HepG2 (cell line): ENCODE results near the gene TTC39C.

Experiments
- EP300 ChIP-seq, 3 experiments: sonication (generic) in 1 of 3; formaldehyde crosslinking in 1 of 3; IDR thresholded peaks; 2 replicates each; pipeline versions ENCODE4 v1.5.1 to v1.6.1; 2011 to 2020; ENCODE audit warnings: low read depth in 2 of 3, low read length in 2 of 3, borderline replicate concordance in 1 of 3, improper control_type of control experiment in 1 of 3, mild to moderate bottlenecking in 1 of 3, missing genetic modification reagents in 1 of 3, moderate library complexity in 1 of 3
- FIP1L1 ChIP-seq: fragments of 200-400 bp; formaldehyde crosslinking; IDR thresholded peaks from 2 replicates; pipeline ENCODE4 v1.6.1; 2018; ENCODE audit warnings: low read depth, mild to moderate bottlenecking, low read length, moderate library complexity, borderline replicate concordance; ENCODE audit not compliant: insufficient read depth
- FOXA1 ChIP-seq, 2 experiments: fragments of 450-650 bp in 1 of 2; sonication (generic) in 1 of 2; formaldehyde crosslinking in 1 of 2; IDR thresholded peaks; 2 replicates each; pipeline versions ENCODE4 v1.4.0 to v1.6.1; 2016 to 2020; ENCODE audit warnings: missing genetic modification reagents in 1 of 2
- GABPB1 ChIP-seq: IDR thresholded peaks from 2 replicates; pipeline ENCODE4 v1.6.1; 2016; ENCODE audit warnings: mild to moderate bottlenecking, missing genetic modification reagents, moderate library complexity, missing compliant biosample characterization
- HMGXB4 ChIP-seq, 2 experiments: sonication (generic) in 1 of 2; formaldehyde crosslinking in 1 of 2; IDR thresholded peaks; 2 replicates each; pipeline versions ENCODE4 v1.4.0 to v1.6.1; 2018 to 2020; ENCODE audit warnings: missing genetic modification reagents in 2 of 2, borderline replicate concordance in 1 of 2, low read depth in 1 of 2, mild to moderate bottlenecking in 1 of 2, missing biosample characterization in 1 of 2
- MEIS2 ChIP-seq: sonication (generic); formaldehyde crosslinking; IDR thresholded peaks from 2 replicates; pipeline ENCODE4 v1.9.0; 2021; ENCODE audit warnings: mild to moderate bottlenecking, missing genetic modification reagents
- MYC ChIP-seq: sonication (generic); formaldehyde crosslinking; IDR thresholded peaks from 2 replicates; pipeline ENCODE4 v1.9.0; 2021; ENCODE audit warnings: missing genetic modification reagents, borderline replicate concordance
- NONO ChIP-seq, 2 experiments: fragments of 450-650 bp in 1 of 2; sonication (generic) in 1 of 2; formaldehyde crosslinking in 1 of 2; IDR thresholded peaks in 1 of 2; conservative IDR thresholded peaks in 1 of 2; 2 replicates each; pipeline versions ENCODE4 v1.6.1 to v1.8.0; 2017 to 2022; ENCODE audit warnings: mild to moderate bottlenecking in 1 of 2, missing genetic modification reagents in 1 of 2, moderate library complexity in 1 of 2
- SAFB2 ChIP-seq: sonication (generic); formaldehyde crosslinking; IDR thresholded peaks from 2 replicates; pipeline ENCODE4 v1.5.1; 2020; ENCODE audit warnings: missing genetic modification reagents, low read depth, mild to moderate bottlenecking, borderline replicate concordance
- SKI ChIP-seq: fragments of 450-650 bp; IDR thresholded peaks from one replicate; pipeline ENCODE4 v1.6.1; 2018; ENCODE audit warnings: mild to moderate bottlenecking; ENCODE audit not compliant: partially characterized antibody
- ZBTB49 ChIP-seq: sonication (generic); formaldehyde crosslinking; IDR thresholded peaks from 2 replicates; pipeline ENCODE4 v1.4.0; 2020; ENCODE audit warnings: missing genetic modification reagents, borderline replicate concordance
- ZNF12 ChIP-seq: sonication (generic); formaldehyde crosslinking; IDR thresholded peaks from 2 replicates; pipeline ENCODE4 v1.5.0; 2020; ENCODE audit warnings: missing genetic modification reagents
- ZSCAN5A ChIP-seq: sonication (generic); formaldehyde crosslinking; IDR thresholded peaks from 2 replicates; pipeline ENCODE4 v1.8.0; 2022; ENCODE audit warnings: mild to moderate bottlenecking, missing genetic modification reagents, borderline replicate concordance

- TF ChIP-seq FIP1L1 = no peak
- TF ChIP-seq HMGXB4 (CRISPR knock-in tag; IDR thresholded peaks at IDR 0.05; ENCODE audit: borderline replicate concordance in 1 of 2, low read depth in 1 of 2) = no peak
- TF ChIP-seq SKI = no peak
- no peak for TF ChIP-seq NONO (IDR thresholded peaks at IDR 0.05)
- no peak for TF ChIP-seq NONO (CRISPR knock-in tag; conservative IDR thresholded peaks at IDR 0.05)
- TF ChIP-seq SAFB2 (CRISPR knock-in tag) = no peak
- TF ChIP-seq MEIS2 (CRISPR knock-in tag) = no peak
- no peak for TF ChIP-seq FOXA1 (IDR thresholded peaks at IDR 0.05)
- TF ChIP-seq FOXA1 (CRISPR knock-in tag; IDR thresholded peaks at IDR 0.05) = no peak
- TF ChIP-seq ZSCAN5A (CRISPR knock-in tag) = no peak
- no peak for TF ChIP-seq GABPB1 (CRISPR knock-in tag)
- TF ChIP-seq MYC = no peak
- no peak for TF ChIP-seq EP300 (IDR thresholded peaks at IDR 0.05; ENCODE audit: low read depth in 2 of 2, low read length in 2 of 2)
- TF ChIP-seq EP300 (CRISPR knock-in tag; IDR thresholded peaks at IDR 0.05; ENCODE audit: borderline replicate concordance) = no peak
- no peak for TF ChIP-seq ZBTB49
- no peak for TF ChIP-seq ZNF12 (CRISPR knock-in tag)
These were observed 7.7 kb upstream of the TTC39C start for GRCh38 chr18:24006712-24007313.
